ENCODE results near the gene VAV2.

Gene VAV2

DNA sequence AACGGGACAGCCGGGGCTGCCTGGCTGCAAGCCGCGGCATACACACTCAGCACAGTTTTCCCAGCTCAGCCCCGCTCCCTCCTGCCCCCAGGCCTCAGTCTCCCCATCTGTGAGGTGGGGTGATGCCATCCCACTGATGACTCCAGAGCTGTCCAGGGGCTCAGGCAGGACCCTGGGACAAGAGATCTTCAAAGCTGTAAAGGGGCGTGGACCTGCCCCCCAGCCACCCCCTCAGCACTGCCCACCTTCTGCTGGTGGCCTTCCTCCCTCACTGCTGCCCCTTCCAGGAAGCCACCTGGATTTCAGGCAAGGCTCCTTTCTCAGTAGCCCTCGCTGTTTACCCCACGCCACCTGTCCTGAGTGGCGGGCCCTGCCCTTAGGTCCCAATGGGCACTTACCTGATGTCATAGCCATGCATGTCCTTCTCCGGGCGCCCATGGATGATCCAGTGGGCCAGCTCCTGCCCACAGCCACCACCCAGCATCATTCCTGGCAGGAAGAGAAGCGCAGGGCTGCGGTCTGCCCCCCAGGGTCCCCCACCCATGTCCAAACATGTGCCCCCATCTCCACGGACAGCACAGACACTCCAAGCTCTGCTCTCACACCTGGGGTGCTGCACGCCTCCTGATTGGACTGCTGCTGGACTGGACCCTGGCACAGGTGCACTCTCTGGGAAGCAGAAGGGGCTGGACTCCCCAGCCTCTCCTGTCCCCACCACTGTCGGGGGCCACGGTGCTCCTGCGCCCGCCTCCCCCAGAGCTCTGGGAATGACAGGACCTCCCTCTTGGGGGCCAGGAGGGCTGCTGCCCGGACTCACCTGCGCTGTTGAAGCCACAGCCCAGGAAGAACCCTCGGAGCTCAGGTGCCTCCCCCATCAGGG lies 279.7 kb downstream of the VAV2 start:
- H3K27ac Mint-ChIP-seq, result no peak overlapping the region
- ATAC-seq (no peak), DNase-seq (no peak)
- H3K36me3 Mint-ChIP-seq (ENCODE audit: low read depth), result no peaks in the 10 kb centered on the region
- peaks cover 2% of the 10 kb centered on the region for H3K27me3 Mint-ChIP-seq
- no peak overlapping the region for H3K4me3 Mint-ChIP-seq
- no peaks in the 10 kb centered on the region for H3K9me3 Mint-ChIP-seq
- H3K4me1 Mint-ChIP-seq, result peaks cover 13% of the 10 kb centered on the region
